ENCODE measurements around the gene LRFN3. TPM values are rescaled to one million over a fixed set of nuclear protein-coding genes. Genes with fewer than 3 reads are reported as not detected.
A peak's percentile ranks its signal among the peaks of the same experiment; 100 is the strongest.

The LRFN3 gene
- total and polyA plus RNA-seq, 2 of the 13 experiments (the other 11 are each of a cell fraction or from before 2014, with no cell fraction given) = 0.74 to 1.6 TPM

DNA sequence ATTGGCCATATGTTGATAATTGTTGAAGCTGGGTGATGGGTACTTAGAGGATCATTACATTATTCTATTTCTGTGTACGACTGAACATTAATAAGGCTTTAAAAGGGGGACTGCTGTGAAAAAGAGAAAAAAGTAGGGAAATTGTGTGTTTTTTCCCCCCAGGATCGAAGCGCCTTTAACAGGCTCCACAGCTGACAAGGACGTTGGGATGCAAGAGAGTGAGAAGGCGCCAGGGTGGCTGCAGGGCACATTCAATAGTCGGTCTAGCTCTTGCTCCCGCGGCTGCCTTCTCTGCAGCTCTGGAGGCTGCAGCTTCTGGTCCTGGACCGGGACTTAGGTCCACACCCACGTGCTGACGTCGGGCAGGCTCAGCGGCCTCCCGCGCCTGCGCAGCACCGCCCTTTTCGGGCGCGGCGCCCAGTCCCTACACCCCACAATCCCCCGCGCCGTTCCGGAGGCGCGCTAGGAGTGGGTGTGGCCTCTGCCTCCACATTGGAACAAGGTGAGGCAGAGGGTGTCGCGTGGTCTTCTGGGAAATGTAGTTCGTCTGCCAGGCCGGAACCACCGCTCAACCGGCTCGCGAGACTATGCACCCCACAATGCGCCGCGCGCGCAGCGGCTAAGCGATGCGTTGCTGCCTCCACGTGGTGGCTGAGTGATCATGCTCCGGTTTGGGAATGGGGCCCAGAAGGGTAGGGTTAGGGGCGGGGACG is 4.9 kb upstream of the LRFN3 start (continued):
- TF ChIP-seq, protein P1, sequence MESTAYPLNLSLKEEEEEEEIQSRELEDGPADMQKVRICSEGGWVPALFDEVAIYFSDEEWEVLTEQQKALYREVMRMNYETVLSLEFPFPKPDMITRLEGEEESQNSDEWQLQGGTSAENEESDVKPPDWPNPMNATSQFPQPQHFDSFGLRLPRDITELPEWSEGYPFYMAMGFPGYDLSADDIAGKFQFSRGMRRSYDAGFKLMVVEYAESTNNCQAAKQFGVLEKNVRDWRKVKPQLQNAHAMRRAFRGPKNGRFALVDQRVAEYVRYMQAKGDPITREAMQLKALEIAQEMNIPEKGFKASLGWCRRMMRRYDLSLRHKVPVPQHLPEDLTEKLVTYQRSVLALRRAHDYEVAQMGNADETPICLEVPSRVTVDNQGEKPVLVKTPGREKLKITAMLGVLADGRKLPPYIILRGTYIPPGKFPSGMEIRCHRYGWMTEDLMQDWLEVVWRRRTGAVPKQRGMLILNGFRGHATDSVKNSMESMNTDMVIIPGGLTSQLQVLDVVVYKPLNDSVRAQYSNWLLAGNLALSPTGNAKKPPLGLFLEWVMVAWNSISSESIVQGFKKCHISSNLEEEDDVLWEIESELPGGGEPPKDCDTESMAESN (CRISPR knock-in tag; conservative IDR thresholded peaks at IDR 0.05) = peak; percentile 77
- TF ChIP-seq ZNF101 (CRISPR knock-in tag; IDR thresholded peaks at IDR 0.05; ENCODE audit: borderline replicate concordance, low read depth) (no peak), ZNF224 (CRISPR knock-in tag; IDR thresholded peaks at IDR 0.05) (no peak; the same call in 1 of the 2 replicates), CBX2 (IDR thresholded peaks at IDR 0.05; ENCODE audit: low read depth, low read length) (no peak), CBX2 (CRISPR knock-in tag; IDR thresholded peaks at IDR 0.05; ENCODE audit: low read depth) (no peak), LCORL (IDR thresholded peaks at IDR 0.05) (no peak), LCORL (CRISPR knock-in tag; IDR thresholded peaks at IDR 0.05) (peak; percentile 52; the same call in 1 of the 2 replicates), ZNF274 (CRISPR knock-in tag; IDR thresholded peaks at IDR 0.05) (0 out of 2 replicates have a peak, but pooled peaks have one; percentile 34), SMAD9 (CRISPR knock-in tag; IDR thresholded peaks at IDR 0.05) (no peak), NR2C2 (CRISPR knock-in tag; IDR thresholded peaks at IDR 0.05; ENCODE audit: borderline replicate concordance) (peak; percentile 89), MXI1 (IDR thresholded peaks at IDR 0.05; ENCODE audit: borderline replicate concordance, low read depth, low read length) (peak; percentile 94), SIX1 (CRISPR knock-in tag; IDR thresholded peaks at IDR 0.05; ENCODE audit: borderline replicate concordance) (no peak)
- TF ChIP-seq, protein P2, sequence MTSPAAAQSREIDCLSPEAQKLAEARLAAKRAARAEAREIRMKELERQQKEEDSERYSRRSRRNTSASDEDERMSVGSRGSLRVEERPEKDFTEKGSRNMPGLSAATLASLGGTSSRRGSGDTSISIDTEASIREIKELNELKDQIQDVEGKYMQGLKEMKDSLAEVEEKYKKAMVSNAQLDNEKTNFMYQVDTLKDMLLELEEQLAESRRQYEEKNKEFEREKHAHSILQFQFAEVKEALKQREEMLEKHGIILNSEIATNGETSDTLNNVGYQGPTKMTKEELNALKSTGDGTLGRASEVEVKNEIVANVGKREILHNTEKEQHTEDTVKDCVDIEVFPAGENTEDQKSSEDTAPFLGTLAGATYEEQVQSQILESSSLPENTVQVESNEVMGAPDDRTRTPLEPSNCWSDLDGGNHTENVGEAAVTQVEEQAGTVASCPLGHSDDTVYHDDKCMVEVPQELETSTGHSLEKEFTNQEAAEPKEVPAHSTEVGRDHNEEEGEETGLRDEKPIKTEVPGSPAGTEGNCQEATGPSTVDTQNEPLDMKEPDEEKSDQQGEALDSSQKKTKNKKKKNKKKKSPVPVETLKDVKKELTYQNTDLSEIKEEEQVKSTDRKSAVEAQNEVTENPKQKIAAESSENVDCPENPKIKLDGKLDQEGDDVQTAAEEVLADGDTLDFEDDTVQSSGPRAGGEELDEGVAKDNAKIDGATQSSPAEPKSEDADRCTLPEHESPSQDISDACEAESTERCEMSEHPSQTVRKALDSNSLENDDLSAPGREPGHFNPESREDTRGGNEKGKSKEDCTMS (CRISPR knock-in tag; conservative IDR thresholded peaks at IDR 0.05) = no peak
- TF ChIP-seq, protein P3, sequence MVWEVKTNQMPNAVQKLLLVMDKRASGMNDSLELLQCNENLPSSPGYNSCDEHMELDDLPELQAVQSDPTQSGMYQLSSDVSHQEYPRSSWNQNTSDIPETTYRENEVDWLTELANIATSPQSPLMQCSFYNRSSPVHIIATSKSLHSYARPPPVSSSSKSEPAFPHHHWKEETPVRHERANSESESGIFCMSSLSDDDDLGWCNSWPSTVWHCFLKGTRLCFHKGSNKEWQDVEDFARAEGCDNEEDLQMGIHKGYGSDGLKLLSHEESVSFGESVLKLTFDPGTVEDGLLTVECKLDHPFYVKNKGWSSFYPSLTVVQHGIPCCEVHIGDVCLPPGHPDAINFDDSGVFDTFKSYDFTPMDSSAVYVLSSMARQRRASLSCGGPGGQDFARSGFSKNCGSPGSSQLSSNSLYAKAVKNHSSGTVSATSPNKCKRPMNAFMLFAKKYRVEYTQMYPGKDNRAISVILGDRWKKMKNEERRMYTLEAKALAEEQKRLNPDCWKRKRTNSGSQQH (CRISPR knock-in tag; IDR thresholded peaks at IDR 0.05; ENCODE audit: low read depth) = no peak
- TF ChIP-seq, protein P4, sequence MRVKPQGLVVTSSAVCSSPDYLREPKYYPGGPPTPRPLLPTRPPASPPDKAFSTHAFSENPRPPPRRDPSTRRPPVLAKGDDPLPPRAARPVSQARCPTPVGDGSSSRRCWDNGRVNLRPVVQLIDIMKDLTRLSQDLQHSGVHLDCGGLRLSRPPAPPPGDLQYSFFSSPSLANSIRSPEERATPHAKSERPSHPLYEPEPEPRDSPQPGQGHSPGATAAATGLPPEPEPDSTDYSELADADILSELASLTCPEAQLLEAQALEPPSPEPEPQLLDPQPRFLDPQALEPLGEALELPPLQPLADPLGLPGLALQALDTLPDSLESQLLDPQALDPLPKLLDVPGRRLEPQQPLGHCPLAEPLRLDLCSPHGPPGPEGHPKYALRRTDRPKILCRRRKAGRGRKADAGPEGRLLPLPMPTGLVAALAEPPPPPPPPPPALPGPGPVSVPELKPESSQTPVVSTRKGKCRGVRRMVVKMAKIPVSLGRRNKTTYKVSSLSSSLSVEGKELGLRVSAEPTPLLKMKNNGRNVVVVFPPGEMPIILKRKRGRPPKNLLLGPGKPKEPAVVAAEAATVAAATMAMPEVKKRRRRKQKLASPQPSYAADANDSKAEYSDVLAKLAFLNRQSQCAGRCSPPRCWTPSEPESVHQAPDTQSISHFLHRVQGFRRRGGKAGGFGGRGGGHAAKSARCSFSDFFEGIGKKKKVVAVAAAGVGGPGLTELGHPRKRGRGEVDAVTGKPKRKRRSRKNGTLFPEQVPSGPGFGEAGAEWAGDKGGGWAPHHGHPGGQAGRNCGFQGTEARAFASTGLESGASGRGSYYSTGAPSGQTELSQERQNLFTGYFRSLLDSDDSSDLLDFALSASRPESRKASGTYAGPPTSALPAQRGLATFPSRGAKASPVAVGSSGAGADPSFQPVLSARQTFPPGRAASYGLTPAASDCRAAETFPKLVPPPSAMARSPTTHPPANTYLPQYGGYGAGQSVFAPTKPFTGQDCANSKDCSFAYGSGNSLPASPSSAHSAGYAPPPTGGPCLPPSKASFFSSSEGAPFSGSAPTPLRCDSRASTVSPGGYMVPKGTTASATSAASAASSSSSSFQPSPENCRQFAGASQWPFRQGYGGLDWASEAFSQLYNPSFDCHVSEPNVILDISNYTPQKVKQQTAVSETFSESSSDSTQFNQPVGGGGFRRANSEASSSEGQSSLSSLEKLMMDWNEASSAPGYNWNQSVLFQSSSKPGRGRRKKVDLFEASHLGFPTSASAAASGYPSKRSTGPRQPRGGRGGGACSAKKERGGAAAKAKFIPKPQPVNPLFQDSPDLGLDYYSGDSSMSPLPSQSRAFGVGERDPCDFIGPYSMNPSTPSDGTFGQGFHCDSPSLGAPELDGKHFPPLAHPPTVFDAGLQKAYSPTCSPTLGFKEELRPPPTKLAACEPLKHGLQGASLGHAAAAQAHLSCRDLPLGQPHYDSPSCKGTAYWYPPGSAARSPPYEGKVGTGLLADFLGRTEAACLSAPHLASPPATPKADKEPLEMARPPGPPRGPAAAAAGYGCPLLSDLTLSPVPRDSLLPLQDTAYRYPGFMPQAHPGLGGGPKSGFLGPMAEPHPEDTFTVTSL (CRISPR knock-in tag; IDR thresholded peaks at IDR 0.05; ENCODE audit: borderline replicate concordance) = no peak

Measured in HepG2 (cell line).